ENCODE measurements around the gene ZC3H4. TPM values are rescaled to one million over a fixed set of nuclear protein-coding genes. Genes with fewer than 3 reads are reported as not detected.

ZC3H4 gene
- total RNA-seq, 1 donor from 2014 or later = 45.1 TPM

DNA sequence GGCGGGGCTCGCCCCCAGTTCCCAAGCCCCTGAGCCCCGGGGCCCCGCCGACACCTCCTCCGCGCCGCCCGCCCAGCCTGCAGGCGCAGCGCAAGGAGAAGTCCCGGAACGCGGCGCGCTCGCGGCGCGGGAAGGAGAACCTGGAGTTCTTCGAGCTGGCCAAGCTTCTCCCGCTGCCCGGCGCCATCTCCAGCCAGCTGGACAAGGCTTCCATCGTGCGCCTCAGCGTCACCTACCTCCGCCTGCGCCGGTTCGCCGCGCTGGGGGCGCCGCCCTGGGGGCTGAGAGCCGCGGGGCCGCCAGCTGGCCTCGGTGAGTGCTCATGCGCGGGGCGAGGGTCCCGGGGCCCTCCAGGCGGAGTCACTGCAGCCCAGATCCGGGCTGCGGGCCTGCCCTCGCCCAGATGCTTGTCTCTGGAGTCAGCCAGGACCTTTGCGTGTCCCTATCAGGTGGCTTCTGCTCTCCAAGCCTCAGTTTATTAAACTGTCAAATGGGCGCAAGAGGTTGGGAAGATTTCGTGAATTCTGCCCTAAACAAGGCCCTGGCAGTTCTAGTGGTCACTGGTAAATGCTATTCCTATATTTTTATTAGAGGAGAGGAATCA, 91.9 kb downstream of the ZC3H4 start:
- DNase-seq (ENCODE audit: low spot score) = no peak

DNA sequence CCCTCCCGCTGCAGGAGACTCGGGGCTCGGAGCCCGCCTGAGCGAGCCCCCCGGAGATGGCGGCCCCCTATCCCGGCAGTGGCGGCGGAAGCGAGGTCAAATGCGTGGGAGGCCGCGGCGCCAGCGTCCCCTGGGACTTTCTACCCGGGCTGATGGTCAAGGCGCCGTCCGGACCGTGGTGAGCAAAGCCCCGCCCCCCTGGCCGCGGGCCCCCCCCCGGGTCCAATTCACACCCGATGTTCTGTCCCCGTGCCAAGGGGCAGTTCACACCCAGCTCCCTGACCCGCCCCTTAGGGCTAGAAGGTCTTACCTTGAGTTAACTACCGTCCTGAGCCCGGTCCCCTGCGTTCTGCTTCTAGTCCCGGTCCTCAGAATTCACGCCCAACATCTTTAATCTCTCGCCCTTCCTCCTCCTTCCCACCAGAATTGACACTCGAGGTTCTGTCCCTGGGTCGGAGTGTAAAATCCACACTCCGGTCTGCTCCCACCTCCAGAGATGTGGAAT, 92.5 kb downstream of the ZC3H4 start:
- DNase-seq (ENCODE audit: low spot score) = no peak

DNA sequence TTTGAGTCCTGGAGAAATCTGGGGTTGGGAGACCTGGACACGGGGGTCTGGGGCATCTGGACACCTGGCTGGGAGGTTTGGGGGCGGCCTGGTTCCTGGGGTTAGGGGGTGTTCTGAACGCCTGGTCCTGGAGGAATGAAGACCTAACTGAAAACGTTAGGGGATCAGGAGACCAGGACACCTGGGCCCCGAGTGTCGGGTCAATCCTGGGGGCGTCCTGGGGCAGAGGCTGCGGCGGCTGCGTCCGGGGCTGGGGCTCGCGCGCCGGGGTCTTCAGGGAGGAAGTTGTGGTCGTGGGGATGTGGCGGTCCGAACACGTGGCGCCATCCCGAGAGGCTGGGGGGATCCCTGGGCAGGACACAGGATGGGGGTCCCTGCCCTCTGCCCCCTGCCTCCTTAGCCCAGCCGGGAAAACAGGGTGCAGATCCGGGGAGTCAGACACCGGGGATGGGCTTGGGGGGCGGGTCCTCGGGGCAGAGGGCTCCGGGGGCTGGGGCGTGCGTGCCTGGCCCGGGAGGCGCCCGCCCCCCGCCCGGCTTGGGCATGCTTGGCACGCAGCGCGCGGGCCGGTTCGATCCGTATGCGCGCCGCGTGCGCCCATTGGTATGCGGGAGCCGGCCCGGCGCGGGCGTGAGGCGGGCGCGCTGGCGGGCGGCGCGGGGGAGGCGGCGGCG, 93.3 kb downstream of the ZC3H4 start:
- no peak for DNase-seq (ENCODE audit: low spot score)

DNA sequence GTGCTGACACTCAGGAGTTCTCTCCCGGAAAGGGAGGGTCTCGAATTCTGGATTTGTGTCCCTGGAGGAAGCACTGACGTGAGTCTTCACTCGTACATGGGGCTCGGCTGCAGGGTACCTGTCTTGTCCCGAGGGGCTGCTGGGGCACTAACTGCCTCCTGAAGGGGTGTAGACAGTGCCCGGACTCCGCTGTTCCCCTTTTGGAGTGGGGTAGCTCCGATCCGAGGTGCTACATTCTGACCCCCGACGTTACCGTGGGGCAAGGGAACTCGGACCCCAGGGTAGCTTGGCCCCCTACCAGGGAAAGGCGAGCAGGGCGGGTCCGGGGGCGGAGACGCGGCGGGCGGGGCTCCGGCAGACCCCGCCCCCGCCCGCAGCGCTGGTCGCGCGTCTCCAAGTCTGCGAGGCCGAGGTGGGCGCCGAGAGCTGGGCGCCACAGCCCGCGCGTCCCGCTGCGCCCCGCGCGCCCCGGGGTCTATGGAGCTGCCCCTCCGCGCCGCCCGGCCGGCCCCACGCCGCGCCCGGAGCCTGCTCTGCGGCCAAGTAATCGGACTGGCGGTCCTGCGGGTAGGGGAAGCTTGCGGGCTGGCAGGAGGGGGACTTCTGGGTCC, 94.0 kb downstream of the ZC3H4 start, which contains the start of gene NPAS1:
NPAS1 (plus strand) TSS at position 407 of the 611 bp plus-strand sequence. CDS start 1,211 bp downstream, outside the sequence.
- DNase-seq (ENCODE audit: low spot score) = no peak

DNA sequence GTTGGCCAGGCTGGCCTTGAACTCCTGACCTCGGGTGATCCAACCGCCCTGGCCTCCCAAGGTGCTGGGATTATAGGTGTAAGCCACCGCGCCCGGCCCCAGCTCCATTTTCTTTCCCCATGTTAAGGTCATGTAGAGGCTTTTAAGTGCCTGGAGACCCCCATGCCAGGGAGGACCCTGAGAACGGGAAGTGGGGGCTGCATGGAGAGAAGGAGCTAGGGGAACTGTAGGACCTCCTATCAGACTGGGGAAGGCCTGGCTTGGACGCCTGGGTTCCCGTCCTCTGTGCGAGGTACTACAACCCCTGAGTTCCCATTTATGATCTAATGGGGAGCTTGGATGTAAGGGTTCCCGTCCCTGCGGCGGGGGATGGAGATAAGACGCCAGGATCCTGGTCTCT, 94.7 kb downstream of the ZC3H4 start:
- DNase-seq (ENCODE audit: low spot score) = no peak

Other genes with a start within 250 kb of the ZC3H4 start
- 0.40 TPM for gene NPAS1, start 93.9 kb downstream of the ZC3H4 start, total RNA-seq
- gene TMEM160, start 65.2 kb downstream of the ZC3H4 start, total RNA-seq = 40.4 TPM
- gene SAE1, start 17.1 kb upstream of the ZC3H4 start, total RNA-seq = 57.4 TPM
- 11.2 TPM for gene BBC3, start 117.4 kb upstream of the ZC3H4 start, total RNA-seq
- 32.5 TPM for gene CCDC9, start 142.7 kb upstream of the ZC3H4 start, total RNA-seq
- gene INAFM1, start 161.1 kb upstream of the ZC3H4 start, total RNA-seq = 33.5 TPM
- gene C5AR1, start 196.1 kb upstream of the ZC3H4 start, total RNA-seq = 18.7 TPM
- 1.6 TPM for gene C5AR2, start 218.4 kb upstream of the ZC3H4 start, total RNA-seq
- gene DHX34, start 235.5 kb upstream of the ZC3H4 start, total RNA-seq = 19.1 TPM

Measured in mucosa of gallbladder (tissue), 1 donor.